GM12873 (cell line): ENCODE data around the gene ZNF48.

Source experiments
- TF ChIP-seq, protein P1 (sequence below): IDR thresholded peaks from 2 replicates; pipeline ENCODE4 v1.5.1; 2012; ENCODE audit warnings: low read depth, mild to moderate bottlenecking, moderate library complexity, low read length, control low read depth; ENCODE audit not compliant: insufficient read depth; ENCODE audit errors: missing control alignments

The ZNF48 gene

GRCh38 chr16:30369938-30370455 lies 25.2 kb upstream of the ZNF48 start:
- TF ChIP-seq, protein P1, sequence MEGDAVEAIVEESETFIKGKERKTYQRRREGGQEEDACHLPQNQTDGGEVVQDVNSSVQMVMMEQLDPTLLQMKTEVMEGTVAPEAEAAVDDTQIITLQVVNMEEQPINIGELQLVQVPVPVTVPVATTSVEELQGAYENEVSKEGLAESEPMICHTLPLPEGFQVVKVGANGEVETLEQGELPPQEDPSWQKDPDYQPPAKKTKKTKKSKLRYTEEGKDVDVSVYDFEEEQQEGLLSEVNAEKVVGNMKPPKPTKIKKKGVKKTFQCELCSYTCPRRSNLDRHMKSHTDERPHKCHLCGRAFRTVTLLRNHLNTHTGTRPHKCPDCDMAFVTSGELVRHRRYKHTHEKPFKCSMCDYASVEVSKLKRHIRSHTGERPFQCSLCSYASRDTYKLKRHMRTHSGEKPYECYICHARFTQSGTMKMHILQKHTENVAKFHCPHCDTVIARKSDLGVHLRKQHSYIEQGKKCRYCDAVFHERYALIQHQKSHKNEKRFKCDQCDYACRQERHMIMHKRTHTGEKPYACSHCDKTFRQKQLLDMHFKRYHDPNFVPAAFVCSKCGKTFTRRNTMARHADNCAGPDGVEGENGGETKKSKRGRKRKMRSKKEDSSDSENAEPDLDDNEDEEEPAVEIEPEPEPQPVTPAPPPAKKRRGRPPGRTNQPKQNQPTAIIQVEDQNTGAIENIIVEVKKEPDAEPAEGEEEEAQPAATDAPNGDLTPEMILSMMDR, result peak; percentile 9

- TF ChIP-seq, protein P1, result peak; percentile 44
Observed at GRCh38 chr16:30370456-30371247, 24.6 kb upstream of the ZNF48 start, which contains the start of gene TBC1D10B. TSS of gene TBC1D10B (minus strand) at chr16:30370494. CDS start at chr16:30370183, 311 bp downstream.

DNA sequence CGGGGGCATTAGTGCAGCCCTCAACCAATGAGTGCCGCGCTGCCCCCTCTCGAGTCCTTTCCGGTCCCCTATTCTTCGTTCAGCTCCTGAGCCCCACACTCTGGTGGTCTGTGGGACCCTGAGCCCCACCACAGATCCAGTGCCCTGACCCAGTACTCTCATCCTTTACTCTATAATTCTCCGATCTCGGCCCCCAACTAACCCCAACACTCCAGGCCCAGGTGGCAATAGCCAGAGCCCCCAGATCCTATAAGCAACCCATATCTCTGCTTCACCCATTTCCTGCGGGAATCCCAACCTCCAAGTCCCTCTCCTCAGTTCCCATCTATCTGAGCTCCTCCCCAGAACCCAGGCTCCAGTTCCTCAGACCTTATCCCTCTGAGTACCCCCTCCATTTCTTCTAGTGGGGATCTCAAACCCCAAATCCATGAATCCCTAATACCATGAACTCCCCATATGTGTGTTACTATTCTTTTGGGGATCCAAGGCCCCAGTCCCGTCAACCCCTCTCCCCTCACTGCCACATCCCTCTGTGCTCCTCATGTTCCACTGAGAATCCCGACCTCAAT lies 23.9 kb upstream of the ZNF48 start:
- TF ChIP-seq, protein P1, result no peak

GRCh38 chr16:30372038-30372712 lies 23.0 kb upstream of the ZNF48 start:
- TF ChIP-seq, protein P1, result no peak

GRCh38 chr16:30372725-30373124 lies 22.5 kb upstream of the ZNF48 start:
- TF ChIP-seq, protein P1, result no peak

DNA sequence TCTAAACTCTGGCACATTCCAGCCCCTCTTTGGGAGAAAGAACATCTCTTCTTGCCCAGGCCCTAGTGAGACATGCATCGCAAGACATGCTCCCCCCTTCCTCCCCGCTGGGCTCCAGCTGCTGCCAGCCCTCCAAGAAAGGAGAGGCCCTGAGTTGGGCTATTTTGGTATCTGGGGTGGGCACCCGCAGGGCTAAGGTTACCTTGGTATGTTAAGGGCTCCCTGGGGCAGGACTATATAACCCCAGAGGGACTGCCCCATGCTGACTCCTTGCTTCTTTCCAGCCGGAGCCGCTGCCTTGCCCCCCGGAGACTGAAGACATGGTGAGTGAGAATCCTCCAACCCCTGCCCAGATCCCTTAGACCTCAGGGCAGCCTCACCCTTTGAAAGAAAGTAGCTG lies 20.7 kb upstream of the ZNF48 start, which contains the start of gene MYL11:
Gene MYL11, plus strand, starts transcription at position 265 of the 400 bp plus-strand sequence. Its CDS starts 56 bp downstream, at position 321.
- TF ChIP-seq, protein P1, result no peak

- TF ChIP-seq, protein P1, result no peak
Observed at GRCh38 chr16:30375864-30376263, 19.4 kb upstream of the ZNF48 start.
